GM23338 (cell line): ENCODE measurements around the gene AR.

Experiments
- CREB1 ChIP-seq: fragments of 250-450 bp; sonication (Bioruptor Pico); IDR thresholded peaks from 2 replicates; pipeline ENCODE4 v1.5.0; 2020; ENCODE audit warnings: low read depth, mild to moderate bottlenecking, moderate library complexity
- CTCF ChIP-seq, 2 experiments: fragments of 200-600 bp in 1 of 2; sonication (generic) in 1 of 2; conservative IDR thresholded peaks; 2 replicates each; pipeline versions ENCODE4 v1.5.1 to v1.6.1; 2016 to 2017; ENCODE audit warnings: antibody characterized with exemption in 2 of 2, low read depth in 2 of 2, mild to moderate bottlenecking in 2 of 2, moderate library complexity in 1 of 2
- EZH2 ChIP-seq: fragments of 200-600 bp; sonication (generic); IDR thresholded peaks from one replicate; pipeline ENCODE4 v1.8.0; 2017; ENCODE audit warnings: antibody characterized with exemption, mild to moderate bottlenecking, low read depth; ENCODE audit not compliant: unreplicated experiment
- EZH2phosphoT487 ChIP-seq: fragments of 200-600 bp; sonication (generic); IDR thresholded peaks from one replicate; pipeline ENCODE4 v1.8.1; 2018; ENCODE audit warnings: antibody characterized with exemption; ENCODE audit not compliant: unreplicated experiment
- JUNB ChIP-seq: IDR thresholded peaks from one replicate; pipeline ENCODE4 v1.6.1; 2016; ENCODE audit warnings: antibody characterized with exemption; ENCODE audit not compliant: unreplicated experiment
- POLR2AphosphoS5 ChIP-seq: IDR thresholded peaks from 2 replicates; pipeline ENCODE4 v1.6.1; 2016; ENCODE audit warnings: antibody characterized with exemption, low read depth
- REST ChIP-seq: IDR thresholded peaks from one replicate; pipeline ENCODE4 v1.6.1; 2018; ENCODE audit warnings: antibody characterized with exemption; ENCODE audit not compliant: unreplicated experiment
- STAT1 ChIP-seq: IDR thresholded peaks from one replicate; pipeline ENCODE4 v1.6.1; 2016; ENCODE audit warnings: antibody characterized with exemption; ENCODE audit not compliant: unreplicated experiment

- TF ChIP-seq CTCF (conservative IDR thresholded peaks at IDR 0.05; ENCODE audit: low read depth in 2 of 2) = no peak
- no peak for TF ChIP-seq POLR2AphosphoS5
- no peak for TF ChIP-seq REST
- TF ChIP-seq EZH2 = no peak
- TF ChIP-seq STAT1 = no peak
- TF ChIP-seq CREB1 = no peak
- TF ChIP-seq EZH2phosphoT487 = no peak
- no peak for TF ChIP-seq JUNB
Measured at GRCh38 chrX:67570839-67571238, 27.0 kb downstream of the AR start.
